Measurements from ENCODE around the gene DCTPP1. TPM values are rescaled to one million over a fixed set of nuclear protein-coding genes. Genes with fewer than 3 reads are reported as not detected.

The DCTPP1 gene
- total and polyA plus RNA-seq, 9 of the 15 experiments (the other 6 are each of a cell fraction or from before 2014, with no cell fraction given): 45.0 to 132 (median 80.6) TPM

GRCh38 chr16:30395155-30395991, 34.5 kb downstream of the DCTPP1 start, which contains the start of gene ZNF48 (continued):
- TF ChIP-seq KDM4B (IDR thresholded peaks at IDR 0.05; ENCODE audit: borderline replicate concordance in 2 of 2, low read depth in 1 of 2) (no peak), ZBTB40 (IDR thresholded peaks at IDR 0.05) (peak; percentile 91), ZBTB40 (CRISPR knock-in tag; IDR thresholded peaks at IDR 0.05) (no peak), NFE2 (IDR thresholded peaks at IDR 0.05; ENCODE audit: low read depth) (no peak), SFPQ (IDR thresholded peaks at IDR 0.05; ENCODE audit: low read depth, low read length) (no peak), EGR1 (conservative IDR thresholded peaks at IDR 0.05) (peak; percentile 68), E2F8 (IDR thresholded peaks at IDR 0.05; ENCODE audit: low read depth, partially characterized antibody) (peak; percentile 57), ZNF639 (CRISPR knock-in tag; conservative IDR thresholded peaks at IDR 0.05 in 1 of 2, IDR thresholded peaks at IDR 0.05 in 1 of 2) (peak in 1 of 2 experiments; percentile 77; a peak in 1 of 4 replicates), CHD1 (IDR thresholded peaks at IDR 0.05; ENCODE audit: low read length) (peak; percentile 34)

Measured in K562 (cell line).